Caco-2 (cell line): ENCODE data around the gene CSAG2. TPM values are rescaled to one million over a fixed set of nuclear protein-coding genes. Genes with fewer than 3 reads are reported as not detected.
"Not testable (repeated sequence)": the region's sequence is repeated elsewhere in the genome, so short reads cannot be mapped to it uniquely, and the experiment has no call there.

Experiments used
- Bru-seq: library from RNA; stranded (reverse); fragments of 400-500 nt; gene quantifications from one replicate; lab custom pipeline; 2021; lab: Mats Ljungman, UMichigan
- BruChase-seq, 2 experiments: library from RNA; stranded (reverse); fragments of 400-500 nt; gene quantifications; one replicate each; lab custom pipeline; 2021; lab: Mats Ljungman, UMichigan
- BruUV-seq: library from RNA; stranded (reverse); fragments of 400-500 nt; replicated peaks from 2 replicates; lab custom pipeline; 2021; lab: Mats Ljungman, UMichigan
- CTCF ChIA-PET: fragments of 300-600 bp; sonication (Branson Sonifier 250); formaldehyde crosslinking; loops from one replicate; lab custom pipeline; 2022; ENCODE audit warnings: antibody characterized with exemption; lab: Charles Lee
- POLR2A ChIA-PET: fragments of 300-600 bp; sonication (Branson Sonifier 250); formaldehyde crosslinking; loops from one replicate; lab custom pipeline; 2022; ENCODE audit warnings: antibody characterized with exemption; lab: Charles Lee
- DNase-seq, 2 experiments: peaks; one replicate each; pipeline versions ENCODE4 v3.0.0 to v3.0.0-alpha.2; 2020 to 2022
- H3K27me3 ChIP-seq: replicated peaks from 2 replicates; pipeline ENCODE4 v1.6.0; 2011; ENCODE audit warnings: low read length; ENCODE audit not compliant: control insufficient read depth, insufficient read depth
- H3K36me3 ChIP-seq: 2 replicates; pipeline ENCODE4 v1.5.1; 2011; ENCODE audit warnings: low read length; ENCODE audit not compliant: control insufficient read depth, insufficient read depth
- H3K4me1 ChIP-seq: fragments of 250-450 bp; sonication (Bioruptor Pico); 2 replicates; pipeline ENCODE4 v1.5.1; 2020; ENCODE audit warnings: mild to moderate bottlenecking
- H3K4me3 ChIP-seq: 2 replicates; pipeline ENCODE4 v1.5.1; 2011; ENCODE audit warnings: low read depth, mild to moderate bottlenecking, control low read depth, low read length
- H3K9me3 ChIP-seq: fragments of 250-450 bp; sonication (Bioruptor Pico); 2 replicates; pipeline ENCODE4 v1.5.1; 2020; ENCODE audit warnings: mild to moderate bottlenecking, moderate library complexity
- H3K27ac Mint-ChIP-seq: one replicate; pipeline ENCODE4 v1.8.0; 2022; ENCODE audit warnings: mixed read lengths; ENCODE audit not compliant: unreplicated experiment
- H3K27me3 Mint-ChIP-seq: one replicate; pipeline ENCODE4 v1.8.0; 2022; ENCODE audit warnings: mixed read lengths; ENCODE audit not compliant: insufficient read depth, unreplicated experiment
- H3K36me3 Mint-ChIP-seq: one replicate; pipeline ENCODE4 v1.8.0; 2022; ENCODE audit warnings: mild to moderate bottlenecking, mixed read lengths; ENCODE audit not compliant: insufficient read depth, unreplicated experiment
- H3K4me1 Mint-ChIP-seq: one replicate; pipeline ENCODE4 v1.8.0; 2022; ENCODE audit warnings: low read depth, mixed read lengths; ENCODE audit not compliant: unreplicated experiment
- H3K4me3 Mint-ChIP-seq: one replicate; pipeline ENCODE4 v1.8.0; 2022; ENCODE audit warnings: mild to moderate bottlenecking, moderate library complexity, mixed read lengths; ENCODE audit not compliant: unreplicated experiment
- H3K9me3 Mint-ChIP-seq: one replicate; pipeline ENCODE4 v1.8.0; 2022; ENCODE audit warnings: mixed read lengths; ENCODE audit not compliant: unreplicated experiment
- CTCF ChIP-seq, 2 experiments: fragments of 200-600 bp in 1 of 2; IDR thresholded peaks; 1 replicate in 1 of 2; 2 replicates in 1 of 2; pipeline versions ENCODE4 v1.5.1 to v1.8.0; 2011 to 2022; ENCODE audit warnings: antibody characterized with exemption in 1 of 2, control low read depth in 1 of 2, inconsistent platforms in 1 of 2, low read depth in 1 of 2, low read length in 1 of 2, mild to moderate bottlenecking in 1 of 2, moderate library complexity in 1 of 2; ENCODE audit not compliant: insufficient read depth in 1 of 2, severe bottlenecking in 1 of 2, unreplicated experiment in 1 of 2
- intact Hi-C: fragments of 100-400 bp; cut with micrococcal nuclease; formaldehyde crosslinking; loops from one replicate; pipeline ENCODE4 v1.10.0; 2022; ENCODE audit not compliant: unreplicated experiment
- long read RNA-seq: library from polyadenylated mRNA; stranded (forward); transcript quantifications from one replicate; pipeline ENCODE4 v2.0.0, GENCODE V29; 2022
- total RNA-seq: library from RNA; stranded (reverse); gene quantifications from 2 replicates; pipeline ENCODE4 v1.2.3, GENCODE V29; 2022

The CSAG2 gene
- total RNA-seq: not detected in 2 replicates
- not detected for Bru-seq, nascent RNA
- BruChase-seq, experiment 1, labeled RNA remaining after a 2-hour chase: not detected
- not detected for BruChase-seq, experiment 2, labeled RNA remaining after a 6-hour chase
- long read RNA-seq: 0 reads

DNA sequence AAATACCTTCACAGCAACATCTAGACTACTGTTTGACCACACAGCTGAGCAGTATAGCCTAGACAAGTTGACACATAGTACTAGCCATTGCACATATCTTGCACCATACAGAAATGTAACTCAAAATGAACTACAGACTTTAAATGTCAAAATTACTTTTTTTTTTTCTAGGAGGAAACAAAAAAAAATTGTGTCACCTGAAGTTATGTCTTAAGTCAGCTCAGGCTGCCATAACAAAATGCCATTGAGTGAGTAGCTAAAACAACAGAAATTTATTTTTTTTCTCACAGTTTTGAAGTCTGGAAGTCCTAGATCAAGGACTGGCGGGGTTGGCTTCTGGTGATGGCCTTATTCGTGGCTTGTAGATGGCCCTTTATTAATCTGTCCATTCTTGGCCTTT lies at the start of gene CSAG2:
TSS of gene CSAG2 (minus strand) at position 101 of the 400 bp plus-strand sequence. CDS start 161 bp downstream, outside the sequence.
- H3K36me3 ChIP-seq, H3K4me1 Mint-ChIP-seq, H3K9me3 Mint-ChIP-seq, H3K27me3 Mint-ChIP-seq, BruUV-seq, intact Hi-C loops, H3K9me3 ChIP-seq, DNase-seq, H3K36me3 Mint-ChIP-seq, H3K4me3 ChIP-seq, CTCF ChIA-PET, H3K4me1 ChIP-seq, H3K27me3 ChIP-seq, H3K27ac Mint-ChIP-seq, H3K4me3 Mint-ChIP-seq, POLR2A ChIA-PET: not testable (repeated sequence)

GRCh38 chrX:152754871-152755270 lies 45.8 kb upstream of the CSAG2 start:
- intact Hi-C loops, H3K9me3 ChIP-seq, H3K27ac Mint-ChIP-seq, H3K4me3 Mint-ChIP-seq, H3K27me3 Mint-ChIP-seq, POLR2A ChIA-PET, H3K36me3 ChIP-seq, H3K4me3 ChIP-seq, H3K9me3 Mint-ChIP-seq, BruUV-seq, H3K27me3 ChIP-seq, H3K4me1 ChIP-seq, H3K36me3 Mint-ChIP-seq, H3K4me1 Mint-ChIP-seq, DNase-seq, CTCF ChIA-PET: not testable (repeated sequence)

GRCh38 chrX:152753686-152754650 lies 44.9 kb upstream of the CSAG2 start, which contains the start of gene MAGEA2:
MAGEA2 (minus strand) TSS chrX:152753842; CDS start chrX:152751363, 2,479 bp downstream.
- H3K9me3 Mint-ChIP-seq, BruUV-seq, POLR2A ChIA-PET, H3K36me3 ChIP-seq, H3K27me3 Mint-ChIP-seq, H3K4me3 ChIP-seq, DNase-seq, H3K4me1 Mint-ChIP-seq, H3K27ac Mint-ChIP-seq, H3K4me1 ChIP-seq, H3K27me3 ChIP-seq, CTCF ChIA-PET, H3K4me3 Mint-ChIP-seq, intact Hi-C loops, H3K36me3 Mint-ChIP-seq, H3K9me3 ChIP-seq: not testable (repeated sequence)

GRCh38 chrX:152738560-152738959 lies 29.5 kb upstream of the CSAG2 start:
- Mint-ChIP-seq H3K27ac (no peak overlapping the region), H3K27me3 (peaks cover 3% of the 10 kb centered on the region), H3K9me3 (no peaks in the 10 kb centered on the region), H3K4me3 (no peak overlapping the region), H3K4me1 (no peaks in the 10 kb centered on the region), H3K36me3 (no peaks in the 10 kb centered on the region)
- Histone ChIP-seq H3K4me3 (no peak overlapping the region), H3K4me1 (no peaks in the 10 kb centered on the region), H3K27me3 (no peaks in the 10 kb centered on the region), H3K36me3 (no peaks in the 10 kb centered on the region), H3K9me3 (no peaks in the 10 kb centered on the region)
- POLR2A ChIA-PET: no interaction called here
- TF ChIP-seq CTCF (IDR thresholded peaks at IDR 0.05; ENCODE audit: insufficient read depth in 1 of 2, low read depth in 1 of 2, low read length in 1 of 2, severe bottlenecking in 1 of 2, unreplicated experiment in 1 of 2): no peak
- CTCF ChIA-PET: no interaction called here
- intact Hi-C loops: no loop called here
- no TSS peak for BruUV-seq
- DNase-seq: no peak

DNA sequence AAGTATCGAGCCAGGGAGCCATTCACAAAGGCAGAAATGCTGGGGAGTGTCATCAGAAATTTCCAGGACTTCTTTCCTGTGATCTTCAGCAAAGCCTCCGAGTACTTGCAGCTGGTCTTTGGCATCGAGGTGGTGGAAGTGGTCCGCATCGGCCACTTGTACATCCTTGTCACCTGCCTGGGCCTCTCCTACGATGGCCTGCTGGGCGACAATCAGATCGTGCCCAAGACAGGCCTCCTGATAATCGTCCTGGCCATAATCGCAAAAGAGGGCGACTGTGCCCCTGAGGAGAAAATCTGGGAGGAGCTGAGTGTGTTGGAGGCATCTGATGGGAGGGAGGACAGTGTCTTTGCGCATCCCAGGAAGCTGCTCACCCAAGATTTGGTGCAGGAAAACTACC lies 27.5 kb upstream of the CSAG2 start:
- H3K9me3 Mint-ChIP-seq, H3K4me3 ChIP-seq, H3K4me1 ChIP-seq, POLR2A ChIA-PET, H3K27me3 Mint-ChIP-seq, H3K36me3 ChIP-seq, H3K36me3 Mint-ChIP-seq, H3K4me3 Mint-ChIP-seq, H3K27ac Mint-ChIP-seq, intact Hi-C loops, CTCF ChIA-PET, DNase-seq, BruUV-seq, H3K27me3 ChIP-seq, H3K9me3 ChIP-seq, H3K4me1 Mint-ChIP-seq: not testable (repeated sequence)
